GM19324 (cell line): ENCODE data around the gene CSE1L.
"Not testable (repeated sequence)": the region's sequence is repeated elsewhere in the genome, so short reads cannot be mapped to it uniquely, and the experiment has no call there.

Experiments
- ATAC-seq: cut with Tn5 transposase; IDR thresholded peaks from one replicate; pipeline ENCODE4 v1.9.1; 2021; ENCODE audit warnings: mild to moderate bottlenecking, moderate library complexity; ENCODE audit not compliant: unreplicated experiment, low FRiP score

The CSE1L gene

GRCh38 chr20:49119988-49120387 lies 73.9 kb downstream of the CSE1L start:
- no peak for ATAC-seq

- ATAC-seq: no peak
These were observed 76.8 kb downstream of the CSE1L start for GRCh38 chr20:49122920-49123319.

- ATAC-seq: no peak
These were observed 77.9 kb downstream of the CSE1L start for GRCh38 chr20:49123982-49124381.

- ATAC-seq: no peak
These were observed 86.9 kb downstream of the CSE1L start for GRCh38 chr20:49132995-49133478.

GRCh38 chr20:49133571-49133970 lies 87.5 kb downstream of the CSE1L start:
- ATAC-seq: no peak

GRCh38 chr20:49134797-49135196 lies 88.7 kb downstream of the CSE1L start:
- not testable (repeated sequence) for ATAC-seq

- no peak for ATAC-seq
These were observed 90.9 kb downstream of the CSE1L start for GRCh38 chr20:49136817-49137571.

- no peak for ATAC-seq
These were observed 92.3 kb downstream of the CSE1L start for GRCh38 chr20:49138431-49138830.

GRCh38 chr20:49140411-49140810 lies 94.3 kb downstream of the CSE1L start:
- no peak for ATAC-seq

GRCh38 chr20:49140834-49141233 lies 94.7 kb downstream of the CSE1L start:
- no peak for ATAC-seq
